GM18870 (cell line): ENCODE measurements around the gene ZNF22.

ENCODE experiments used
- ATAC-seq: cut with Tn5 transposase; IDR thresholded peaks from one replicate; pipeline ENCODE4 v1.9.1; 2021; ENCODE audit warnings: moderate library complexity; ENCODE audit not compliant: unreplicated experiment

The ZNF22 gene

DNA sequence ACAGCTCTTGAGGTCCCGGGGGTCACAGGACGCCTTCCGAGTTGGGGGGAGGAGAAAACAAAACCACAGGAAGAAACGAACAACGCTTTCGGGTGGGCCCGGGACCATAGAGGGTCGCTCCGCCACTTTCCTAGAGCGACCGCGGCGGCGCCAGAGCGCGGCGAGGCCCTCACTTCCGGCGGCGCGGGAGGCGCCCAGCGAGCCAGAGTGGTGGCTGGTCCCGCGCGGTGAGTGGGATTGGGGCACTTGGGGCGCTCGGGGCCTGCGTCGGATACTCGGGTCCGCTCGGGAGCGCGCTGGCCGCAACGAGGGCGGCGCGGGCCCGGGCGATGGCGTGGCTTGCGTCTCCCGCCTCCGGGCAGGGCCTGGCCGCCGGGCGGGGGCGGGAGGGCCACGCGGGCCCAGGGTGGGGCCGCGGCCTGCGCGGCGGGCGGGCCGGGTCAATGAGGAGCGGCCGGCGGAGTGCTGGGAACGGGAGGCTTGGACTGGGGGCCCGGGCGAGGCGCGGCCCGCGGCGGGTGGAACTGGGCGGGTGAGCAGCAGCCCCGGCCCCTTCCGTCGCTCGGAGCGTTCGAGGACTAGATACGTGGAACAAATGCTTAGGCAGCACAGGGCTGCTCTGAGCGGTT is at the start of gene ZNF22:
ZNF22 (plus strand) TSS at position 172 of the 629 bp plus-strand sequence. CDS start 2,446 bp downstream, outside the sequence.
- peak; percentile 45 for ATAC-seq

- no peak for ATAC-seq
Measured at GRCh38 chr10:44951576-44952226, 49.0 kb upstream of the ZNF22 start.

DNA sequence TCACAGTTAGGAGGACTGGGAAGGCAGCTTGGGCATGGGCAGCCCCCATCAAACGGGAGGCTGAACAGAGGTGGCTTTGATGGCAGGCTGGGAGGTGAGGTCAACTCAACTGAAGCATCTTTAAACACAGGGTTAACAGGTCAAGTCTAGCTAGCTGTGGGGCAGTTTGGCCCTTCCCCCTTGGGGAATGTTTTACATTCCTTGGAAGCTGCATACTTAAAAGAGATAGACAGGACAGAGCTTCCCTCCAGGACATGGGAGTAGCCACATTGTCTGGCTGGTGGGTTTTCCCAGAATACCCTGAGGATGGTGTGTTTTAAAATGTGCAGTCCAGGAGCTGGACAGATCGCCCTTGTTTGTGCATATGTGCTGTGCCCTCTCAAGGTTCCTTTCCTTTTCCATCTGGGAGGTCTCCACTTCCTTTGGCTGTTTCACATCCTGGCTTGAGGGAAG is 47.9 kb upstream of the ZNF22 start:
- no peak for ATAC-seq

DNA sequence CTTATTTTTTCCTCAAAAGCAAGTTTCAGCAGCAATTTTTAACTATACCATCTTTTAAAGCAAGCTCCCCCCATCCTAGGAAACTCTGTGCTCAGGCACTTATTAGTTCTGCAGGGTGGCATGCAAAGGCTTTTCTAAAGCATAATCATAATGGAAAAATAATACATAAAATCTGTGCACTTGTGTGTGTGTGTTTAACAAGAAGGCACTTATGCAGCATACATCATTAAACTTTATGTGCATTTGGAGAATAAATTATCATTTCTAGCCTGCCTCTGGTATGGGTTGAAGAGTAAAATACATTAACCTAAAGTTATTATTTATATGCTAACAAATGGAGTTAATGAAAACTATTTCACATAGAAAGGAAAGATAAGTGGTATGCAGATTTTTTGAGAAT is 46.7 kb upstream of the ZNF22 start:
- no peak for ATAC-seq

DNA sequence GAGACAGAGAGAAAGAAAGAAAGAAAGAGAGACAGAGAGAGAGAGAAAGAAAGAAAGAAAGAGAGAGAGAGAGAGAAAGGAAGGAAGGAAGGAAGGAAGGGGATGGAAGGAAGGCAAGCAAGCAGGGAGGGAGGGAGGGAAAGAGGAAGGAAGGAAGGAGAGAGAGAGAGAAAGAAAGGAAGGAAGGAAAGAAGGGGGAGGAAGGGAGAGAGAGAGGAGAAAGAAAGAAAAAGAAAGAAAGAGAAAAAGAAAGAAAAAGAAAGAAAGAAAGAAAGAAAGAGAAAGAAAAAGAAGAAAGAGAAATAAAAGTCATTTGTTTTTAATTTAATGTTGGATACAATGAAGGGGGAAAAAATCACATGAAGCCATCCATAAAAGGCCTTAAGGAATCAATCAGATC is 45.8 kb upstream of the ZNF22 start:
- ATAC-seq = no peak

GRCh38 chr10:44955413-44956070 is 45.2 kb upstream of the ZNF22 start:
- no peak for ATAC-seq

DNA sequence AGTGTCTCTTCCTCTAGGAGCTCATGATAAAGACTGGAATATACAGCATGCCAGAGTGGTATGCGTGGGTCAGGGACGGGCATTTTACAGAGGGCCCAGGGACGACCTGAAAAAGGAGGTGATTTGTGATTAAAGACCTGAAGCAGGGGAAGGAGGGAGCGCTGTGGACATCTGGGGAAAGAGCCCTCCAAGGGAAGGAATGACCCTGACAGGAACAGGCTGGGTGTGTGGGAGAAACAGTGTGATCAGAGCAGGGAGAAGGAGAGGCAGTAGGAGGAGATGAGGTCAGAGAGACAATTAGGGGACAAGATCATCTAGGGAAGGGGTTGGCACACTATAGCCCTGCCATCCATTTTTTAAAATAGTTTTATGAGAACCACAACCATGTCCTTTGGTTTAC is 44.5 kb upstream of the ZNF22 start:
- no peak for ATAC-seq

DNA sequence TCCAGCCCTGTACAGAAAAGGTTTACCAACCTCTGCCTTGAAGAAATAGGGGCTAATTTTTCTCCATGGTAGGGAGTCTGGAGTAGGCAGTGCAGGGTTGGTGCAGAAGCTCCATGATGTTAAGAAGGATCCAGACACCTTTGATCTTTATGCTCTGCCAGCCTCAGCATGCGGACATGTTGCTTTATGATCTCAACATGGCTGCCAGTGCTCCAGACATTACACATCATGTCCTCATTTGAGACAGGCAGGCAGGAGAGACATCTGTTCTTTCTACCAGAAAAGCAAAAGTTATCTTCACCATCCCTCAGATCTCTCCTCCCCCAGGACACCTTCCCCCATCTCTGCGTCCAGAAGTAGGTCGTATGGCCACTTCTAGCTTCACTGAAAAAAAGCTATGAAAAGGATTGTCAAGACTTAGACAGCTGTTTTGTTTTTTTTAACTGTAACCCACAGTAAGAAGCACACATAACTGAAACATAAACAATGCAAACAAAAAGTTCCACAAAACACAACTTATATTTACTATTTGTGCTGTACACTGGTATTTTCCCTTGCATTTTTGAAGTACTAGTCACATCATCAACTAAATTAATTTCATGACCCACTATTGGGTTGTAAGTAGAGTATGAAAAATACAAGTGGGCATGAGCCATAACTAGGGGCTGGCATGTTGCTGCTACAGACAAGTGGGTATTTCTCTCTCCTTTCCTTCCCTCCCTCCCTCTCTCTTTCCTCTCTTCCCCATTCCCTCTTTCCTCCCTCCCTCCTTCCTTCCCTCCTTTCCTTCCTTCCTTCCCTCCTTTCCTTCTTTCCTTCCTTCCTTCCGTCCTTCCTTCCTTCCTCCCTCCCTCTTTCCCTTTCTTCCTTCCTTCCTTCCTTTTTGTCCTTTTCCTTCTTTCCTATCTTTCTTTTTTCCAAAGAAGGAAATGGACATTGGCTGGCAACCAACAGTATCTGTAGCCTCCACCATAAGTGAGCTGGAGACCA is 43.7 kb upstream of the ZNF22 start:
- no peak for ATAC-seq

DNA sequence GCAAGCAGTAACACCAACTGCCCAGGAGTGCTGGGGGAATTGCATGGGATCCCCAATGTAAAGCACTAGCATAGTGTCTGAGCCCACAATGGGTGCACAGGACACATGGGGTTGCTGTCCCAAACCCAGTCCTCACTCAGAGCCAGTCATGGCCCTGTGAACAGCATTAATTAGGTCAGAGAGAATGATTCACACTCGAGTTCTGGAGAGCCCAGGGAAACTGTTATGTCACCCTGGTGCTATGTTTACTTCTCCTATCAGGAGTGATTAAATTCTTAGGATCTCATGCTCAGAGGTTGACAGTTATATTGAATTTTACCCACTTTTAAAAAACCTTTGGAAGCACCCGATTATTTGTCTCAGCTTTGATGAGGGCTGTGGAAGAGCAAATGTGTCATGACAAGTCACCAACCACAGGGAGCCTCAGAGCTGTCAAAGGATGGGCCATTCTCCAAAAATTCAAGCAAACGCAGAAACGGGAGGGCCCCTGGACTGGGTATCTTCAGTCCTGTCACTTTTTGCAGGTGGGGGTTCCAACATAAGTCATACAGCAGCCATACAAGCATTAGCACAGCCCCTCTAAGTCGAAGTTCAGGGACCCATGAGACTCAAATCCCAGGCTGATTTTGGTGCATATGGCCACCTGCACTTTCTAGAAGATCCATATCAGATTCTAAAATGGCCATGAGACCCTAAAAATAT is 42.4 kb upstream of the ZNF22 start:
- ATAC-seq = no peak

GRCh38 chr10:44958898-44959246 is 41.9 kb upstream of the ZNF22 start:
- no peak for ATAC-seq

DNA sequence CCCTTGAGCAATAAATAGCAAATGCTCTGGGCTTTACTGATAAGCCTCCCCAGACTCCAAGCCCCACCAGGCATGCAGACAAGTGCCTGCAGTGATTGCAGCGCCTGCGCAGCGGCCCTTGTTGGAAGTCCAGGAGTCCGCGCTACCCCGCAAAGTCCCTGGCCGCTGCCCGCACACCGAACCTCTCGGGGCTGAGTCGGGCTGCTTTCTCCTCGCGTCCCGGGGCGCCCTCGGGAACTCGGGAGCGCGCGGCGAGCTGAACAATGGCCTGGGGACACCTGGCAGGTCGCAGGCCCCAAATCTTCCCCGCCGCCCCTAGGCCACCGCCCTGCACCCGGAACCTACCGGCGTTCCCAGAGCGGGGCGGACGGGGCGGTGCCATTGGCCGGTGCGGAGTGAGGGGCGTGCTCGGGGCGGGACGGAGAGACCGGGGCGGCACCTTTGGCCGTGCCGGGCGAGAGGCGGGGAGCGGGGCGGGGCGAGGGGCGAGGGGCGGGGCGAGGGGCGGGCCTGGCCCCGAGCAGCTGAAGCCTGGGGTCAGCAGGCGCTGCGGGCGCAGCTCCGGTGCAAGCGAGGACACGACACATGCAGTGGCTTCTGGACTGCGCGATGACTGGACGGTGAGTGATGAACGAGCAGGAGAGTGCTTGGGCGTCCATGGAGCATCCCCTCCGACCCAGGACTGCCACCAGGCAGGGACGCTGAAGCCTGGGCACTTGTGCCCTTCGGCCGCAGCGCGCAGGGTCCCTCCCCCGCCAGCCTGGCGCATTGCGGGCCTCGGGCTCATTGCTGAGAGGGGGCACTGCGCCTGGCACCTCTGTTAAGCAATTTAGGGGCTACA is 41.3 kb upstream of the ZNF22 start, which contains the start of gene RASSF4:
RASSF4 (plus strand) TSS at position 556 of the 841 bp plus-strand sequence. CDS start 10,401 bp downstream, outside the sequence.
- peak; percentile 69 for ATAC-seq

GRCh38 chr10:44960088-44960460 is 40.6 kb upstream of the ZNF22 start:
- ATAC-seq = no peak

DNA sequence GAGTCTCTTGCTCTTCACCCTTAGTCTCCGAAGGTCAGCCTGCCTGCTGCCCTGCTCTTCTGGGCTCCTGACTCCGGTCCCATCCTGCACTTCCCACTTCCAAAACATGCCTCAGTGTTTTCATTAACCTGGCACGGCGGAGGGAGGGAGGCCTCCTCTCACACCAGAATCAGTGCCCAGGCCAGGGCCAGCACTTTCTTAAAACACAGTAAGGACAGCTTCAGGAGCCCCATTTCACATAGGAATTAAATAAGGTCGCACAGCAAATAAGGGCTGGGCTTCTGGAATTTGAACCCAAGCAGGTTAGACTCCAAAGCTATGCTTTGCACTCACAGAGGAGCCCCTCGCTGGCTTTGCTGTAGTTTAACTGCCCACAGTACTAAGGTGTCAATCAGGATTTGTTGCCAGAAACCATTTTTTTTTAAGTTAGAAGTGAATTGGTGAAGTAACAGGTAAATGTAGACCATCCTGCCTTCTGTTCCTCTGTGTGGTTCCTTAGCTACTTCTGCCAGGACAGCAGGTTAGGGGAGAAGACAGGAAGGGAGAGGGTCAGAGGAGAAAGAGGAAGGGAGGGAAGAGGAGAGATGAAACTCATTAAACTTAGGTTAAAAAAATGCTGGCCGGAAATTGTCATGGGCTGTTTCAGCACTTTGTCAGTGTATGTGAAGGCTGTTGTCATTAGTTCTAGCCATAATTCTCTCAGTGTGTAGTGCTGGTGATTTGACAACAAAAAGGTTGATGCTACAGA is 40.1 kb upstream of the ZNF22 start:
- ATAC-seq = no peak

GRCh38 chr10:44961230-44961571 is 39.5 kb upstream of the ZNF22 start:
- ATAC-seq = no peak

- no peak for ATAC-seq
Measured at GRCh38 chr10:44961931-44962750, 38.6 kb upstream of the ZNF22 start.

GRCh38 chr10:44962870-44963738 is 37.6 kb upstream of the ZNF22 start:
- ATAC-seq = no peak
